T follicular helper cell (primary cell): ENCODE measurements around the gene MAMSTR.
"Not testable (repeated sequence)": the region's sequence is repeated elsewhere in the genome, so short reads cannot be mapped to it uniquely, and the experiment has no call there.

Experiments used
- DNase-seq: peaks from one replicate; pipeline ENCODE4 v3.0.0-alpha.2; 2020; ENCODE audit warnings: low read depth

Gene MAMSTR

GRCh38 chr19:48687776-48688175, 31.7 kb downstream of the MAMSTR start:
- DNase-seq = no peak

DNA sequence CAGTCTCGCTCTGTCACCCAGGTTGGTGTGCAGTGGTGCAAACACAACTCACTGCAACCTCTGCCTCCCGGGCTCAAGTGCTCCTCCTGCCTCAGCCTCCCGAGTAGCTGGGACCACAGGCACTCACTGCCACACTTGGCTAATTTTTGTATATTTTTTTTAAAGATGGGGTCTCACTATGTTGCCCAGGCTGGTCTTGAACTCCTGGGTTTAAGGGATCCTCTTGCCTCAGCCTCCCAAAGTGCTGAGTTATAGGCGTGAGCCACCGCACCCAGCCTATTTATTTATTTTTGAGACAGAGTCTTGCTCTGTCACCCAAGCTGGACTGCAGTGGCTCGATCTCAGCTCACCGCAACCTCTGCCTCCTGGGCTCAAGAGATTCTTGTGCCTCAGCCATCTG, 32.9 kb downstream of the MAMSTR start:
- DNase-seq = not testable (repeated sequence)

DNA sequence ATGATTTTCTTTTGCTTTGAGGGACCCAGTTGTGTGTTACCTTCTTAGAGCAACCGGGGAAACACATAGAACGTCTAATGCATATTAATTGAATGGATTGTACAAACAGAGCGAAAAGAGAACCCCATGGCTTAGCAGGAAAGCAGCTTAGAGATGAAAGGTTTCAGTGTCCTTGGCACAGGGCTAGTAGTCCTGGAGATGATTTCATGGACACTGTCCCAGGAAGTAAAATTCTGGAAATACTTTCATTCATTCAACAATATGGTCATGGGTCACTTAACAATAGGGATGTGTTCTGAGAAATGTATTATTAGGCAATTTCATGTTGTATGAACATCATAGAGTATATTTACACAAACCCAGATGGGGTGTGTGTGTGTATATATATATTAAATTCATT, 33.4 kb downstream of the MAMSTR start:
- DNase-seq = no peak

GRCh38 chr19:48685583-48685982, 33.9 kb downstream of the MAMSTR start:
- no peak for DNase-seq

DNA sequence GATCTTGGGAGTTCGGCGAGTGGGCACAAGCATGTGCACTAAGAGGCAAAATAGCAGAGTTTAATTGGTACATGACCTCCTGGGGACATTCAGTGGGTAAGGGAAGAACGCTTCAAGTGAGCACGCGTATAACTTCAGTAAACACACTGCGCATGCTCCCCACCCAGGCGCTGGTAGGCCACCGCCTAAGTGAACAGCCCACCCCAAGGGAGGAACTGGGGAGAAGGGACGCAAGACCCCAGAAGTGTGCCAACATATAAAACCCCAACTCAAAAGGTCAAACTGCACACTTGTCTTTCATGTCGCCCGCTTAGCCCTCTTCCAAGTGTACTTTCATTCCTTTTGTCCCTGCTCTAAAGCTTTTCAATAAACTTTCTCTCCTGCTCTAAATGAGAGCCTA, 36.2 kb downstream of the MAMSTR start:
- no peak for DNase-seq

DNA sequence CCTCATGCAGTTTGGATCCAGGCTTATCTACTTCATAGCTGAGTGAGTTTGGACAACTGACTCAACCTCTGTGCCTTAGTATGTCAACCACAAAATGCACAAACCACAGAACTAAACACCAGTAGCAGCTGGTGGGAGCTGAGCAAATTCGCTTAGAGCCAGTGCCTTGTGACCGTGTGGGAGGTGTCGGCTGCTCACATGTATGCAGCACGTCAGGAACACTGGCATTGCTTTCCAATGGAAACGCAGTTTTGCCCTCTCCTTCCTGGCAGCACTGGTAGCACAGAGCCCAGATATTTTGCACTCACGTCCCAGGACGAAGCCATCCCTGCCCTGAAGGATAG, 38.4 kb downstream of the MAMSTR start:
- DNase-seq = no peak

DNA sequence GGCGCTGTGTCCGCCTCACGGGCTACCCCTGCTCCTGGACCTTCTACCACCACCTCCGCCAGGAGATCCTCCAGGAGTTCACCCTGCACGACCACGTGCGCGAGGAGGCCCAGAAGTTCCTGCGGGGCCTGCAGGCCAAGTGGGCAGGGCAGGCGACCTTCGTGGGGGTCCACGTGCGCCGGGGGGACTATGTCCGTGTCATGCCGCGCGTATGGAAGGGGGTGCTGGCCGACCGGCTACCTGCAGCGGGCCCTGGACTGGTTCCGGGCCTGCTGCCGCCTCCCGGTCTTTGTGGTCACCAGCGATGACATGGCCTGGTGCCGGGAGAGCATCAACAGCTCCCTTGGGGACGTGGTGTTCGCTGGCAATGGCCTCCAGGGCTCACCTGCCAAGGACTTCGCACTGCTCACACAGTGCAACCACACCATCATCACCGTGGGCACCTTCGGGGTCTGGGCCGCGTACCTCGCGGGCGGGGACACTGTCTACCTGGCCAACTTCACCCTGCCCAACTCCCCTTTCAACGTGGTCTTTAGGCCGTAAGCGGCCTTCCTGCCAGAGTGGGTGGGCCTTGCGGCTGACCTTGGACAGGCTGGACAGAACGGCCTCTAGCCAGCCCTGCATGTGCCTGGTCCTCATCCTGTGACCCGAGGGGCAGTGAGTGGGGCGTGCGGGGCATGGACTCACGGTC, 38.9 kb downstream of the MAMSTR start:
- DNase-seq = no peak

- not testable (repeated sequence) for DNase-seq
Observed at GRCh38 chr19:48680006-48680405, 39.5 kb downstream of the MAMSTR start.

- no peak for DNase-seq
Observed at GRCh38 chr19:48678201-48678600, 41.3 kb downstream of the MAMSTR start.

DNA sequence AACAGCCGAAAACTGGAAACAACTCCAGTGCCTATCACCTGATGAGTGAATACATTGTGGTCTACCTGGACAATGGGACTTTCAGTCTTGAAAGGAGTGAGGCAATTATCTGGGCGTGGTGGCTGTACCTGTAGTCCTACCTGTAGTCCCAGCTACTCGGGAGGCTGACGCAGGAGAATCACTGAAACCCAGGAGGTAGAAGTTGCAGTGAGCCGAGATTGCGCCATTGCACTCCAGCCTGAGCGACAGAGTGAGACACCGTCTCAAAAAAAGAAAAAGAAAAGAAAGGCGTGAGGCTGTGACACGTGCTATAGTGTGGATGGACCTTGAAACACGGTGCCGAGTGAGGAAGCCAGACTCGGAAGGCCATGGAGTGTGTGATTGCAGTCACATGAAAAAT, 42.6 kb downstream of the MAMSTR start:
- no peak for DNase-seq

DNA sequence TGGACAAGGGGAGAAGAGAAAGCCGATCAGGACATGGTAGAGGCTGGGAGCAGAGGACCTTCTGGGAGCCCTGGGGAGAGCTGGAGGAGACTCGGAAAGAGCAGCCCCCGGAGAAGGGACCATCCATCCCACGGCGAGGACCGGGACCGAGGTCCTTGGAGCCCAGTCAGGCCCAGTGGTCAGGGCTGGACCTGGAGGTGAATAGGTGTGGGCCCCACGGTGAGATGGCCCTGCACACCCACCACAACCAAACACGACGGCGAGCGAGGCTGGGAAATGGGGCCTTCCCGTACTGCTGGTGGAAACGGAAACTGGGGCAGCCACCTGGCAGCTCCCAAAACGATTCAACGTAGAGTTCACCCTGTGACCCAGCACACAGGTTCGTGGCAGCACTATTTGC, 43.0 kb downstream of the MAMSTR start:
- DNase-seq = no peak

DNA sequence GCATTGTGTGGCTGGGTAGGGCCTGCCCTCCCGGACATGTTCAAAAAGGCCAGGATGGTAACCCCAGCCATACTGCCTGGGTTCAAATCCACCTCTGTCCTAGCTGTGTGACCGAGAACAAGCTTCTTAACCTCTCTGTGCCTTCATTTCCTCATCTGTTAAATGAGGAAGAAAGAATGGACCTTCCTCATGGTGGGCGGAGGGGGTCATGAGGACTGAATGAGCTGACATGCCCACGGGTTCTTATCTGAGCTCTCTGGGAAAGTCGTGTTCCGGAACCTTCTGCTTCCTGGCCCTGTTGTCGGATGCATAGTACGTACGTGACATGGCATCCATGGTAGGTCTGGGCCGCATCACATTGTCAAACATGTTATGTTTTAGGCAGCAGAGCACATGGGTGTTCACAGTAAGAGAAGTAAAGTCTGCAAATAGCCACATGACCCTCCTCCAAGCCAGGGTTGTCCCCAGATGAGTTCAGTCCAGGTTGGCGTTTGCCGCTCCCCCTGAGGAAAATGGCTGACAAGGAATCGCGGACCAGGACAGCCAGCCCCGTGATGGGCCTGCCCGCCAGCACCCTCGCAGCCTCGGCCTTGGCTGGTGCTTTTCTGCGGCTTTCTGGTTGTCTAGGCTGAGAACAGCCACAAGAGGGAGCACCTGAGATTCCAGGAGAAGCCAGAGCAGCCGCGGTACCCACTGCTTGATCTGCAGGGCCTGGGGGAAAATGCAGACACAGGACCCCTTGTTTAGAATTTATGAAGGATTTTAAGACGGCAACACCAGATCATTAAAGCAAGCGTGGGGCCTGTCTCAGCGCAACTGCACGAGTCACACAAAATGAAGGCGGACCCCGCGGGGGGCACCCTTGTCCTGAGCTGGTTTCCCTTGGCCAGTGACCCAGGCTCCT, 44.4 kb downstream of the MAMSTR start:
- peak; percentile 64 for DNase-seq

GRCh38 chr19:48674216-48674809, 45.2 kb downstream of the MAMSTR start:
- DNase-seq = no peak

DNA sequence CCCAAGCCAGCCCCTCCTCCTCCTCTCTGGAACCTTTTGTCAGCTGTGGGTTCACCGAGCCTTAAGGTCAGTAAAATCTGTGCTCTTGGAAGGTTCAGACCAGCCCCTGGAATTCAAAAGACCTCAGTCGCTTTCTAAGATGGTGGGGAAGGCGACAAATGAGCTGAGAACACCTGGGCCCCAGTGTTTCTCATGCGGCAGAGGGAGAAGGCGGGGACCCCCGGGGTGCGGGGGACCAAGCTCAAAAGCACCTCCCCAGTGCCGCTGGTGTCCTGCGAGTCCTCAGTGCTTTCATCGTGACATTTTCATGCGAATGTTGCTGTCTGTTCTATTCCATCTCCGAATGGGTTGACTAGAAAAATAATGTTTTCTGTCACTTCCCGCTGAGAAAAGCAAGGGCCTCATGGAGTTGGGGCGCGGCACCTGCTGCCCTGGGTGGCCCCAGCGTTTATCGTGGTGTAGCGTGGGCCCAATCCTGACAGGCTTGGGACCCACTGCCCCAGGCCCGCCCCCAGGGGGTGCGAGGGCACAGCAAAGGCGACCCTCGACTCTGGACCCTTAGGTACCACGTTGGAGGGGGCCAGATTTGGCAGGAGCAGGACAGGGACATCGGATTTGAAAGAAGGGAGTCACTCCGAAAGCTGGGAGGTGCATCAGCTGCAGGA, 46.0 kb downstream of the MAMSTR start:
- no peak for DNase-seq

DNA sequence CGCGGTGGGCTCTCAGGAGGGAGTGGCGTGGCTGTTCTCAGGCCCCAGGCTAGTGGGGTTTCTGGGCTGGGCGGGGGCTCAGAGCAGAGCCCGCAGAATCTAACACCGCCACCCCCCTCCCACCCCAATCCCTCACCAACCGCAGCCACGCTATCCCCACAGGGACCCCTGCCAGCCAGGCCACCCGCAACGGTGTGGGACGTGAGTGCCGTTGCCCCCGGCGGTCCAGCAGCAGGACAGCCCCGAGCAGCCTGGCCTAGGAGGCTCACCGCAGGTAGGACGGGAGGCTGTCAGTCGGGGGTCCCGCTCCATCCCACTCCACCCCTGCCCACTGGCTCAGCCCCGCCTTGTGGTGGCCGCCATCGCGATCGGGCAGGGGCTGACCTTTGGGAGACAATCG, 46.5 kb downstream of the MAMSTR start, which contains the start of gene NTN5:
Gene NTN5 (minus strand): TSS at position 24 of the 400 bp plus-strand sequence. CDS start 2,031 bp downstream, outside the sequence.
- DNase-seq = no peak

- no peak for DNase-seq
Observed at GRCh38 chr19:48671446-48671995, 48.0 kb downstream of the MAMSTR start.

DNA sequence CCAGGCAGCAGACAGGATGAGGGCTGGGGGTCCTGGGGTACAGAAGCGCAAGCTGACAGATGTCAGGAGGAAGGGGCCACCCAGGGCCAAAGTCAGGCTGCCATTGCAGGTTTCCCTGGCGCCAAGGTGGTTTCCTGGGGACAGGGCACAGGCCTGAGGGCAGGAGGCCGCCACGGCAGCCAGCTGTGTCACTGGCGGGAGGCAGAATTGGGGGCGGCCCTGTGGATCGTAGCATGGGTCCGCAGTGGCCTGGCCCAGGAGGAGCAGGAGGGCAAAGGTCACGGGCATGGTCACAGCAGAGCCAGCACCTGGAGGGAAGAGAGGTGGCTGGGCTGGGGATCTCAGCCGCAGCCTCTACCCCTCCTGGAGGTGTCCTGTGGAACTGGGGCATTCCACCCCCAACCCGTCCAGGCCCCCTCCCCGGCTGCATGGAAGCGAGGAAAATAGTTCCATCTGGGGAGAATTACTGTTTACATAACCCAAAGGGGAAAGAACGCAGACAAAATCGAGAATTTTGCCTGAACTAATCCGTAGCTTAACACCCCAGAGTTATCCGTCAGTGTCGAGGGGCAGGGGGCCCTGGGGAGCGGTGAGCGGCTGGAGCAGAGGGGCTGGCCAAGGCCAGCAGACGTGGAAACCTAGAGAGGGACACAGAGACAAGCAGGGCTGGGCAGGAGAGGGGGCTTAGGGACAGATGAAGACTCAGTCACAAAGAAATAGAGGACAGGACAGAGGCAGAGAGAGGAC, 48.7 kb downstream of the MAMSTR start:
- no peak for DNase-seq

DNA sequence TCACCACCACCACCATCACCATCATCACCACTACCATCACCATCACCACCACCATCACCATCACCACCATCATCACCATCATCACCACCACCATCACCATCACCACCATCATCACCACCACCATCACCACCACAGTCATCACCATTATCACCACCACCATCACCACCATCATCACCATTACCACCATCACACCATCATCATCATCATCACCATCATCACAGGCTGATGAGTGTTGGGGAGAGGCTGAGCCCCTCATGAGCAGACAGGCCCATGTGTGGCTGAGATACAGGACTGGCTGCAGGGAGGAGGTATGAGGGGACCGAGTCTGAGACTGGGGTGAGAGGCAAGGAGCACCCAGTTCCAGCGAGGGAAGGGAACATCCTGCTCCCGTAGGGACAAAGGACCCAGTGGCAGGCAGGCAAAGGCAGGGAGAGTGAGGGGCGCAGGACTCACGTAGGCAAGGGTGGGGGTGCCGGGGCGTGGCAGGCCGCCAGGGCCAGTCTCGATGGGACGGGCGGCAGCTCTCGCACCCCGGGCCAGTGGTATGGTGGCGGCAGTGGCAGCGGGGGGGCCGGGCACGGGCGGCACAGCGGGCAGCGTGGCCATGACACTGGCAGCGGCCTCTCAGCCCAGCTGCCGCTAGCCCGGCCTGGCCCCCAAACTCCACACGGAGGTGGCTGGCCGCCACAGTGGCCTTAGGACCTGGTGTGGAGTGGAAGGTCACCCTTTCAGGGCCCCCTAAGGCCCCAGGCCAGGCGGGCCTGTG, 49.4 kb downstream of the MAMSTR start:
- no peak for DNase-seq

DNA sequence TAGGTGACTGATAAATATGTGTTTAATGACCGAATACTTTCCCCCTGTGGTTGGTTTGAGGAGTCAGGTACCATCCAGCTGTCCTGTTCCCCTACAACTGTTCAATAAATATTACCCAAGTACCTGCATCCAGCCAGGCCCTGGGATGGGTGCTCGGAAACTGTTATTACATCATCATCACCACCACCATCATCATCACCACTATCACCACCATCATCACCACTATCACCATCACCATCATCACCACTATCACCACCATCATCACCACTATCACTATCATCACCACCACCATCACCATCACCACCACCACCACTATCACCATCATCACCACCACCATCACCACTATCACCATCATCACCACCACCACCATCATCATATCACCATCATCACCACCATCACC, 50.8 kb downstream of the MAMSTR start:
- no peak for DNase-seq

DNA sequence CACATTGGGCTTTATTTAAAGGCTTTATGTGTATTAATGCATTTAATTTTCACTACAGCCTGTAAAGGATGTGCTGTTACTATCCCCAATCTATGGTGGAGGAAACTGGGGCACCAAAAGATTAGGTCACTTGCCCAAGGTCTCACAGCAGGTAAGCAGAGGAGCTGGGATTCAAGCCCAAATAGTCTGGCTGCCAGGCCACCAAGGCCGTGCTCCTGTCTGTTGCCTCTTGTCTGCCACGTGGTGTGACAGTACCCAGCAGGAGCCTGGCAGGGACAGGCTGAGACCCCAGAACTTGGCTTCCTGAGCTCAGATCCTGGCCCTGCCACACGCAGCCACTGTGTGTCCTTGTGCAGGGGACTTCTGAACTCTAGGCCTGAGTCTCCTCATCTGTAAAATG, 51.2 kb downstream of the MAMSTR start:
- DNase-seq = no peak

- DNase-seq = no peak
Observed at GRCh38 chr19:48665786-48666185, 53.7 kb downstream of the MAMSTR start.
